ENCODE measurements around the gene QSER1.
"Not testable (repeated sequence)": the region's sequence is repeated elsewhere in the genome, so short reads cannot be mapped to it uniquely, and the experiment has no call there.

Gene QSER1

GRCh38 chr11:32892355-32893092 lies at the start of gene QSER1:
TSS of gene QSER1 (plus strand) at chr11:32892811. CDS start at chr11:32893126, 315 bp downstream.
- FAIRE-seq = no peak

- no peak for FAIRE-seq
These were observed 49.1 kb upstream of the QSER1 start for GRCh38 chr11:32843544-32843943.

- no peak for FAIRE-seq
These were observed 45.1 kb upstream of the QSER1 start for GRCh38 chr11:32847511-32847910.

GRCh38 chr11:32849761-32850160 lies 42.9 kb upstream of the QSER1 start:
- FAIRE-seq = no peak

- no peak for FAIRE-seq
These were observed 41.4 kb upstream of the QSER1 start for GRCh38 chr11:32851251-32851650.

GRCh38 chr11:32852207-32852606 lies 40.4 kb upstream of the QSER1 start:
- FAIRE-seq = no peak

GRCh38 chr11:32855601-32856000 lies 37.0 kb upstream of the QSER1 start:
- no peak for FAIRE-seq

- no peak for FAIRE-seq
These were observed 33.9 kb upstream of the QSER1 start for GRCh38 chr11:32858731-32859130.

- FAIRE-seq = no peak
These were observed 30.6 kb upstream of the QSER1 start for GRCh38 chr11:32861850-32862577.

GRCh38 chr11:32864555-32864954 lies 28.1 kb upstream of the QSER1 start:
- FAIRE-seq = no peak

GRCh38 chr11:32868752-32869151 lies 23.9 kb upstream of the QSER1 start:
- FAIRE-seq = not testable (repeated sequence)

- FAIRE-seq = no peak
These were observed 21.9 kb upstream of the QSER1 start for GRCh38 chr11:32870676-32871075.

- no peak for FAIRE-seq
These were observed 18.5 kb upstream of the QSER1 start for GRCh38 chr11:32874132-32874531.

GRCh38 chr11:32881286-32881685 lies 11.3 kb upstream of the QSER1 start:
- FAIRE-seq = no peak

GRCh38 chr11:32883421-32883820 lies 9.2 kb upstream of the QSER1 start:
- no peak for FAIRE-seq

GRCh38 chr11:32884023-32884422 lies 8.6 kb upstream of the QSER1 start:
- FAIRE-seq = no peak

- no peak for FAIRE-seq
These were observed 7.7 kb upstream of the QSER1 start for GRCh38 chr11:32884770-32885384.

GRCh38 chr11:32885556-32885955 lies 7.1 kb upstream of the QSER1 start:
- no peak for FAIRE-seq

- FAIRE-seq = no peak
These were observed 6.4 kb upstream of the QSER1 start for GRCh38 chr11:32886180-32886579.

- FAIRE-seq = not testable (repeated sequence)
These were observed 4.8 kb upstream of the QSER1 start for GRCh38 chr11:32887707-32888383.

GRCh38 chr11:32888384-32888710 lies 4.3 kb upstream of the QSER1 start:
- not testable (repeated sequence) for FAIRE-seq

GRCh38 chr11:32888805-32889204 lies 3.8 kb upstream of the QSER1 start:
- no peak for FAIRE-seq
